HL-60 (cell line): ENCODE data around the gene TMPRSS2.

Experiments
- DNase-seq, 2 experiments: peaks; one replicate each; pipeline ENCODE4 v3.0.0-alpha.2; 2010 to 2020; ENCODE audit warnings: low read depth in 1 of 2, low spot score in 1 of 2
- H3K27ac ChIP-seq: fragments of 250-450 bp; sonication (Bioruptor Pico); replicated peaks from 2 replicates; pipeline ENCODE4 v1.5.1; 2020; ENCODE audit warnings: mild to moderate bottlenecking, moderate library complexity
- H3K27me3 ChIP-seq: fragments of 250-450 bp; sonication (Bioruptor Pico); 2 replicates; pipeline ENCODE4 v1.5.1; 2021; ENCODE audit warnings: mild to moderate bottlenecking, moderate library complexity; ENCODE audit not compliant: insufficient read depth, poor library complexity, severe bottlenecking
- H3K4me3 ChIP-seq: replicated peaks from 2 replicates; pipeline ENCODE4 v1.5.1; 2011; ENCODE audit warnings: mild to moderate bottlenecking, control low read depth, low read length; ENCODE audit not compliant: insufficient read depth
- CTCF ChIP-seq: IDR thresholded peaks from one replicate; pipeline ENCODE4 v1.5.1; 2011; ENCODE audit warnings: low read length, control low read depth, inconsistent platforms; ENCODE audit not compliant: insufficient read depth
- GABPA ChIP-seq: IDR thresholded peaks from 2 replicates; pipeline ENCODE4 v1.6.1; 2012; ENCODE audit warnings: low read depth
- POLR2AphosphoS5 ChIP-seq: IDR thresholded peaks from 2 replicates; pipeline ENCODE4 v1.6.1; 2012; ENCODE audit warnings: low read depth
- REST ChIP-seq: IDR thresholded peaks from 2 replicates; pipeline ENCODE4 v1.6.1; 2012; ENCODE audit warnings: low read depth; ENCODE audit not compliant: insufficient replicate concordance
- SPI1 ChIP-seq: IDR thresholded peaks from 2 replicates; pipeline ENCODE4 v1.6.1; 2012; ENCODE audit warnings: low read depth, mild to moderate bottlenecking, borderline replicate concordance

TMPRSS2 gene

DNA sequence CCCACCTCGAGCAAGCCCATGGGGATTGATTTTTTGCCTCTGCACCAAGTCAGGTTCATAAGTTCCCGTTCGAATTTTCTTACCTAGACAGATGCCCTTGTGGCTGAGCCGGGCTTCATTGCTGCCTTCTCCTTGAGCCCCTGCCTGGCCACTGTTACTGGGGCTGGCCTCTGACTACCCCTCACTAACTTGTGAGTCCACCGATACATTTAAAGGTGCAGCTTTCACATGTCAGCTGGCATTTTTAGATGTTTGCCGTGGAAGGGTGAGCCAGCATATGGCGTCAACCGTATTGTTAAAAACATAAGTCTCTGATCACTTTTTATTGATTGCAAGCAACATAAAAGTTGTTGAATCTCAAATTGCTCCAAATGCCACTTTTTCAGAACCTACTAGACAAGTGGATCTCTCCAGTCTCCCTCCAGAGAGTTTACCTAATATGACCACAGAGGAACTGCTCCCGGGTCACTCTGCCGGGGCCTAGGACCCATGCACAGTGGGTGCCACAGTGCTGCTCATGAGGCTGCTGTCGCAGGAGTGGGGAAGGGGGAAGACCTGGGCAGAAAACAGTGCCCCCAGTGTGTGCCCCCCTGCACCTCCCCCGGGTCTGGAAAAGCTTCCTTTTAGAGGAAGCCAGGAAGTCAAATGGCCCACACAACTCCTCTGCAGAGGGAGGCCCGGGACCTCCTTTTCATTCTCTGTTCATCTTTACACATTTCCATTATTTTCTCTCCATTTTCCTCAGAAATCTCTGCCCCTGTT, 63.1 kb downstream of the TMPRSS2 start:
- H3K27me3 ChIP-seq, result no peaks in the 10 kb centered on the region
- no peak overlapping the region for H3K4me3 ChIP-seq
- TF ChIP-seq SPI1 (no peak), POLR2AphosphoS5 (no peak)
- no peak for DNase-seq
- H3K27ac ChIP-seq, result no peak overlapping the region

DNA sequence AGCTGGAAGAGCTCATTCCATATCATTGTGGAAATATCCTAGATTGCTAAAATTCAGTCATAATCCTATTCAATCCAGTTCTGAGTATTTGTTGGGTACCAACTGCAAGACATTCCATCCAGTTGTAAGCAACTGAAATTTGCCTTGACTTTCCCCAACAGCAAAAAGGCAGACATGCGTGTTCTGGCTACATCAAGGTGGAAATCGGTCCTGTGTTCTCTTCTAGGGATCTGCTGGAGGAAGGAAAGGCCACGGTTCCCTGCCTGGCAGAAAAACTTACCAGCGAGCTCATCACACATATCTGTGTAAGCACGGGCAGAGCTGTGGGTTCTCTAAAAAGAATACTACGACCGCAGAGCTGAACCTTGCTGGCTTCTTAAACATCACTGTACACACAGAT, 64.4 kb downstream of the TMPRSS2 start:
- Histone ChIP-seq H3K27ac (no peak overlapping the region), H3K27me3 (no peaks in the 10 kb centered on the region), H3K4me3 (no peak overlapping the region)
- DNase-seq, result no peak
- TF ChIP-seq GABPA (no peak), REST (no peak), CTCF (no peak), POLR2AphosphoS5 (no peak), SPI1 (no peak)

GRCh38 chr21:41442481-41443186, 65.3 kb downstream of the TMPRSS2 start:
- Histone ChIP-seq H3K27ac (no peak overlapping the region), H3K27me3 (no peaks in the 10 kb centered on the region), H3K4me3 (no peak overlapping the region)
- DNase-seq, result no peak
- TF ChIP-seq GABPA, result no peak
- TF ChIP-seq CTCF, result no peak
- TF ChIP-seq REST, result no peak
- no peak for TF ChIP-seq POLR2AphosphoS5
- TF ChIP-seq SPI1, result no peak

- TF ChIP-seq POLR2AphosphoS5, result no peak
- no peak for TF ChIP-seq SPI1
- TF ChIP-seq GABPA, result no peak
- TF ChIP-seq REST, result no peak
- no peak for TF ChIP-seq CTCF
- DNase-seq, result no peak
- Histone ChIP-seq H3K27me3 (no peaks in the 10 kb centered on the region), H3K4me3 (no peak overlapping the region), H3K27ac (no peak overlapping the region)
Observed at GRCh38 chr21:41441546-41441945, 66.4 kb downstream of the TMPRSS2 start.
